Progenitor cell of endocrine pancreas (in vitro differentiated cells): ENCODE results near the gene CARMIL3. TPM values are rescaled to one million over a fixed set of nuclear protein-coding genes. Genes with fewer than 3 reads are reported as not detected.

Source experiments
- DNase-seq: peaks from one replicate; pipeline ENCODE4 v3.0.0; 2021; ENCODE audit warnings: low spot score; ENCODE audit not compliant: unreplicated experiment
- H3K27ac Mint-ChIP-seq: 2 replicates; pipeline ENCODE4 v1.8.0; 2021; ENCODE audit warnings: mild to moderate bottlenecking, moderate library complexity, mixed read lengths
- H3K27me3 Mint-ChIP-seq: 2 replicates; pipeline ENCODE4 v1.8.0; 2021; ENCODE audit warnings: mixed read lengths
- H3K36me3 Mint-ChIP-seq: 2 replicates; pipeline ENCODE4 v1.8.0; 2022; ENCODE audit warnings: mixed read lengths; ENCODE audit not compliant: insufficient read depth
- H3K4me1 Mint-ChIP-seq: 2 replicates; pipeline ENCODE4 v1.8.0; 2021; ENCODE audit warnings: low read depth, mixed read lengths
- H3K4me3 Mint-ChIP-seq: 2 replicates; pipeline ENCODE4 v1.8.0; 2021; ENCODE audit warnings: low read depth, mild to moderate bottlenecking, moderate library complexity, mixed read lengths
- H3K9me3 Mint-ChIP-seq: 2 replicates; pipeline ENCODE4 v1.8.0; 2021; ENCODE audit warnings: low read depth, mixed read lengths
- total RNA-seq: library from RNA; stranded (reverse); gene quantifications from 2 replicates; pipeline ENCODE4 v1.2.1, GENCODE V29; 2021
- TF ChIP-seq, protein P1 (sequence below): fragments of 200-600 bp; sonication (generic); IDR thresholded peaks from one replicate; pipeline ENCODE4 v1.5.0; 2021; ENCODE audit warnings: antibody characterized with exemption, mild to moderate bottlenecking; ENCODE audit not compliant: unreplicated experiment

The CARMIL3 gene
- total RNA-seq, 1 donor from 2014 or later = 4.9 TPM

DNA sequence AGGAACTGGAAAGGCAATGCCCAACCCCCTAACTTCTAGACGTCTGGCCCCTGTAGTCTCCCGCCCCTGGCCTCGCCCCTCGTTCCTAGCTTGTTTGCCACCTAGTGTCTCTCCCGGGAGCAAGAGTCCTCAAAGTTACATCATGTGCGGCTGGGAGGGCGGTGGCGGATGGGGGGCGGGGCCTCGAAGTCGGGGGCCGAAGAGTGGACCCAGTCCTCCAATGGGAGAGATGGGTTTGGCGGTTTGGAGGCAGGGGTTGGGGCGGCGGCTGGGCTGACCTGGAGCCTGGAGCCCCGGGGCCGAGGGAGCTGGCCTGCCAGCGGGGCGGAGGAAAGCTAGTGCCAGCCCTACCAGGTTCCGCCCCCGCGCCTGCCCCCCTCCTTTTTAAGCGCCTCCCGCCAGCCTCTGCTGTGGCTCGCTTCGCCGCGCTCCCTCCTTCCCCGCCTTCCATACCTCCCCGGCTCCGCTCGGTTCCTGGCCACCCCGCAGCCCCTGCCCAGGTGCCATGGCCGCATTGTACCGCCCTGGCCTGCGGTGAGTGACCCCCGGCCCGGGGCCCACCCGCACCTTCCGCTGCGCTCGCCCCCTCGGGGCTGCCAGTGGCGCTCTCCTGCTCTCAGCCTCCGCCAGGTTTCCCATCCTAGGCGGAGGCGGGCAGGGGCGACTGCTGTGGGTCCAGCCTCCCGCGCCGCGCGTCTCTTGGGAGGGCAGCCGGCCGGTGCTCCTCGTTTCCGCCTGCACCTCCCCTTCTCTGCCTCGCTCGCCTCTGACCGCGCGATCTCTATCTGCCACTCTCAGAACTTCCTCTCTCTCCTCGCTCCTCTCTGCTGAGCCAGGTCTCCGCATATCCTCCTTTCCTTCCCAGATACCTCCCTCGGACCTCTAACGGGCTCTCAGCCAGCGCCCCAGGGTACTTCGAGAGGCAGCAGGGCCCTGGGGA lies 42.4 kb downstream of the CARMIL3 start, which contains the start of gene PCK2:
TSS of gene PCK2 (plus strand) at position 411 of the 940 bp plus-strand sequence. CDS start at position 506, 95 bp downstream.
- H3K4me3 Mint-ChIP-seq = peak within 1 kb of the TSS; percentile 96
- H3K27me3 Mint-ChIP-seq = no peaks in the 10 kb centered on the region
- no peaks in the 10 kb centered on the region for H3K36me3 Mint-ChIP-seq
- H3K27ac Mint-ChIP-seq = peak within 1 kb of the TSS; percentile 96
- no peaks in the 10 kb centered on the region for H3K9me3 Mint-ChIP-seq
- H3K4me1 Mint-ChIP-seq = peaks cover 14% of the 10 kb centered on the region
- peak; percentile 74 for DNase-seq
- TF ChIP-seq, protein P1, sequence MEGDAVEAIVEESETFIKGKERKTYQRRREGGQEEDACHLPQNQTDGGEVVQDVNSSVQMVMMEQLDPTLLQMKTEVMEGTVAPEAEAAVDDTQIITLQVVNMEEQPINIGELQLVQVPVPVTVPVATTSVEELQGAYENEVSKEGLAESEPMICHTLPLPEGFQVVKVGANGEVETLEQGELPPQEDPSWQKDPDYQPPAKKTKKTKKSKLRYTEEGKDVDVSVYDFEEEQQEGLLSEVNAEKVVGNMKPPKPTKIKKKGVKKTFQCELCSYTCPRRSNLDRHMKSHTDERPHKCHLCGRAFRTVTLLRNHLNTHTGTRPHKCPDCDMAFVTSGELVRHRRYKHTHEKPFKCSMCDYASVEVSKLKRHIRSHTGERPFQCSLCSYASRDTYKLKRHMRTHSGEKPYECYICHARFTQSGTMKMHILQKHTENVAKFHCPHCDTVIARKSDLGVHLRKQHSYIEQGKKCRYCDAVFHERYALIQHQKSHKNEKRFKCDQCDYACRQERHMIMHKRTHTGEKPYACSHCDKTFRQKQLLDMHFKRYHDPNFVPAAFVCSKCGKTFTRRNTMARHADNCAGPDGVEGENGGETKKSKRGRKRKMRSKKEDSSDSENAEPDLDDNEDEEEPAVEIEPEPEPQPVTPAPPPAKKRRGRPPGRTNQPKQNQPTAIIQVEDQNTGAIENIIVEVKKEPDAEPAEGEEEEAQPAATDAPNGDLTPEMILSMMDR = peak; percentile 11

DNA sequence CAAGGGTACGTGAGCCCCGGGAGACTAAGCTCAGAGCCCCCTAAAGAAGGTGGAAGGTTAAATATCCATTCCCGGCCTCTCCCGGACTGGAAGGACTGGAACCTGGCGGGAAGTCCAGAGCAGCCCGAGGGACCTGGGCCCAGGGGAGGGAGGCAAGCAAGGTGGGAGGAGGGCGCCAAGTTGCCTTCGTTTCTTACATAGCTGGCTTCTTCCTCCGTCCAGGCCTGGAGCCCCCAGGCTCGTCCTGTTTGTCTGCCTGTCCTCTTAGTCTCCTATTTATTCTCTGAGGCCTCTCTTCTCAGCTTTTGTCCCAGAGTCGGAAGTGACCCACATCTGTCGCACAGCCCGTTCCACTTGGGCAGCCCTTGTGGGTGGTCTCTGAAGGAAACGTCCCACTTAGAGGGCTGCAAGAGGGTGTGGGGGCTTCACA lies 43.0 kb downstream of the CARMIL3 start:
- H3K4me3 Mint-ChIP-seq = peak overlapping the region; percentile 96
- DNase-seq = no peak
- no peaks in the 10 kb centered on the region for H3K9me3 Mint-ChIP-seq
- H3K4me1 Mint-ChIP-seq = peaks cover 14% of the 10 kb centered on the region
- H3K36me3 Mint-ChIP-seq = peaks cover 1% of the 10 kb centered on the region
- TF ChIP-seq, protein P1 = no peak
- H3K27ac Mint-ChIP-seq = peak overlapping the region; percentile 96
- H3K27me3 Mint-ChIP-seq = no peaks in the 10 kb centered on the region

DNA sequence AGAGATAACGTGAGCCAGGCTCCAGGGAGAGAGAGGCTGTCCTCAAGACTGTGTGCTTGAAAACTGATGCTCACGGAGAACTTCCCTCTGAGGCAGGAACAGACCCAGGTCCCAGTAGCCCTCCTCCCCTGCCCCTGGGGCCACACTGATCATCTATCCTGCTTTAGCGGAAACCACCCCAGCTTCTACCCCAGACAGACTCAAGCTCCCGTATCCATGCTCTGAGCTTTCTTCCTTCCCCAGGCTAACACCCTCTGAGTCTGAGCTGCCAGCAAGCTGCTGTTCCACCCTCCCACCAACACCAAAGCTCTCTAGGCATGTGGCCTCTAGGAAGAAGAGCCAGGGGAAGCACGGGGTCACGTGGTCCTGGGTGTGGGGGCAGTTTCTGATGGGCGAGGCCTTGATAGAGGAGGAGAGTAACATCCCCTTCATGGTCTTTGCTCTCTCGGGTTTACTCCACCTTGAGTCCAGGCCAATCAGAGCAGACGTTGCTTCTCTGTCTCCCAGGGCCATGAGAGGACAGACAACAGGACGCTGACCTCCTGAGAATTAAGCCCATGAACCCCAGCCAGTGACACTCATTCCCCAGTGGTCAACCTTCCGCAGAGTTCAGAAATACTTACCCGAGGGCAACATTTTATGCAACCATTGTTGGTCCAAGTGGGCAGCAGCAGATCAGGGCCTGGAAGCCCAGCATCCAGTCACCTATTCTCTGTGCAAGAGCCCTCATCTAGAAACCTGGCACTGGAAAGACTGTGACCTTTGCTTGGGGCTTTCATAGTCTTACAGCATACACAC lies 43.7 kb downstream of the CARMIL3 start:
- DNase-seq = no peak
- peaks cover 3% of the 10 kb centered on the region for H3K36me3 Mint-ChIP-seq

DNA sequence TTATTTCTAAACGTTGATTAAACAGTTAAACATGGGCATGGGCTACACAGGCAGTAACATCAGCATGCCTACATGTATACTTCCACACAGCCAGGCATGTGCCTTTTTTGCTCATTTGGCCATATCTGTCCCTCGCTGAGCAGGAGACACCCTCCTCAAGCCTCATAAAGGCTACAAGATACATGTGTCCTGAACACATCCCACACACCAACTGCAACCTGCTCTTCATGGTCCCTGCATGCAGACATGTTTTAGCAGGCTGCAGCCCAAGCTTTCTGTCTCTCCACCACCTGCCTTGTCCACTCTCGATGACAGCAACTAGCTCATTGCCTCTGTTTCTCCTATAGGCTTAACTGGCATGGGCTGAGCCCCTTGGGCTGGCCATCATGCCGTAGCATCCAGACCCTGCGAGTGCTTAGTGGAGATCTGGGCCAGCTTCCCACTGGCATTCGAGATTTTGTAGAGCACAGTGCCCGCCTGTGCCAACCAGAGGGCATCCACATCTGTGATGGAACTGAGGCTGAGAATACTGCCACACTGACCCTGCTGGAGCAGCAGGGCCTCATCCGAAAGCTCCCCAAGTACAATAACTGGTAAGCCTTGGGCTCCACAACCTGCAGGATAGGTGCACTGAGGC lies 44.9 kb downstream of the CARMIL3 start:
- Mint-ChIP-seq H3K4me3 (peak overlapping the region; percentile 12), H3K27ac (no peak overlapping the region), H3K9me3 (no peaks in the 10 kb centered on the region), H3K36me3 (peaks cover 4% of the 10 kb centered on the region), H3K27me3 (no peaks in the 10 kb centered on the region), H3K4me1 (peaks cover 14% of the 10 kb centered on the region)
- TF ChIP-seq, protein P1 = no peak
- DNase-seq = no peak

More for the DNA sequence above, 43.7 kb downstream of the CARMIL3 start:
- Mint-ChIP-seq H3K9me3 (no peaks in the 10 kb centered on the region), H3K27ac (peak overlapping the region; percentile 96), H3K4me1 (peaks cover 14% of the 10 kb centered on the region), H3K27me3 (no peaks in the 10 kb centered on the region), H3K4me3 (peak overlapping the region; percentile 96)
- TF ChIP-seq, protein P1 = no peak
